ENCODE measurements around the gene CYS1. TPM values are rescaled to one million over a fixed set of nuclear protein-coding genes. Genes with fewer than 3 reads are reported as not detected.

The CYS1 gene
- total and polyA plus RNA-seq, 2 donors (not counting 3 experiments of a cell fraction or from before 2014, with no cell fraction given) = not detected

DNA sequence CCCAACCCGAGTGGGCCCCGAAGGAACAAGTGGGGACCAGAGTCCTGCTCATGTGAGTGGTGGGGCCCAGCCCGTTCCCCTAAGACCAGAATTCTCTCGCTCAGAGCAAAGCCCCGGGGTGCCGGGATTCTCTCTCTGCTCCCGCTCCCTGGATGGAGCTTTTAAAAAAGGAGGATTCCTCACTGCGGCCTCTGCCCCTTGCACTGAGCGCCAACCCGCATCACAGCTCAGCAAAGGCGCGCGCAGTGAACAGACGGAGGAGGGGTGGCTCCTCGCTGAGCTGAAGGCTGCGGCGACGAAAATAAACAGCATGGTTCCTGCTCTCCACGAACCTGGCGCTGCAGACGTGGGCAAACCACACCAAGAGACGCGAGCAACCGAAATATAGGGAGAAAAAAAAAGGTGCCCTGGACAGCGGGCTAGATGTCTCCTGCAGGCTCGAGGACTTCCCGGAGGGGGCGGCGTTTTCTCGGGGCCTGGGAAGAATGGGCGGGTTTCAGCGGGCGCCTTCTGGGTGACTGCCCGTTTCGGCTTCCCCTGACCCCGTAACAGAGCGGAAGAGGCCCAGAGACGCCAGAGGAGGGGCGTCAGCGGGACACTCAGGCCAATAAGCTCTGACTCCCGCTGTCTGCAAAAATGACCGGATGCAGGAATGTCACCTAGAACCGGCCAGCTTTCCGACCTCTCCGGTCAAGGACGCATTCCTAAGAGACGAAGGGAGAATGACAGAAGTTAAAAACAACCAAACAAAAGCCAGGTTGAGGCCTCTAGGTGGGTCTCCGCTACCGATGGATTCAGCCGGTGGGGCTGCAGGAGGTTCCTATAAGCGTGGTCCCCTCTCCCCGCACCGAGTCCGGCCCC is 37.7 kb downstream of the CYS1 start:
- FAIRE-seq = peak; percentile 88
- Histone ChIP-seq H2AFZ (ENCODE audit: low read depth, low read length) (peak overlapping the region; percentile 87), H3K9me3 (replicated peaks; ENCODE audit: control insufficient read depth, insufficient read depth, low read length) (no peaks in the 10 kb centered on the region), H3K27ac (ENCODE audit: insufficient read depth, low read depth, low read length) (peak overlapping the region; percentile 74), H3K36me3 (ENCODE audit: control insufficient read depth in 2 of 2, extremely low read depth in 1 of 2, insufficient read depth in 2 of 2, low read length in 2 of 2) (peaks cover 0 to 3% of the 10 kb centered on the region in 2 experiments), H3K9me1 (replicated peaks; ENCODE audit: control insufficient read depth, extremely low read depth, insufficient read depth, low read length) (no peaks in the 10 kb centered on the region), H4K20me1 (replicated peaks; ENCODE audit: control insufficient read depth, extremely low read depth, insufficient read depth, low read length) (no peaks in the 10 kb centered on the region), H3K4me1 (ENCODE audit: control insufficient read depth, extremely low read depth, insufficient read depth, low read length) (peaks cover 9% of the 10 kb centered on the region), H3K9ac (replicated peaks; ENCODE audit: extremely low read depth, insufficient read depth, low read length) (peak overlapping the region; percentile 58), H3K27me3 (ENCODE audit: control insufficient read depth in 2 of 2, insufficient read depth in 2 of 2, low read length in 2 of 2) (no peaks in the 10 kb centered on the region), H3K4me2 (ENCODE audit: insufficient read depth, low read length) (peak overlapping the region; percentile 63), H3K4me3 (replicated peaks in 1 of 3; ENCODE audit: insufficient read depth in 1 of 3, low read depth in 1 of 3, low read length in 3 of 3) (peak overlapping the region in 2 of 3 experiments; percentile 39 to 61), H3K79me2 (ENCODE audit: control insufficient read depth, insufficient read depth, low read length) (no peaks in the 10 kb centered on the region)
- intact Hi-C loops (cut with micrococcal nuclease) (loop anchor here (10.0 kb wide), 1 partner anchor 408 kb away; the partner anchor contains the start of gene YWHAQ), dilution Hi-C loops (cut with MboI; ENCODE audit: extremely low pct_ligation_motif_present, low sequenced_read_pairs) (loop anchor here (10.0 kb wide), 1 partner anchor 238 kb away; no protein-coding TSS in a partner anchor)
- TF ChIP-seq POLR2AphosphoS5 (IDR thresholded peaks at IDR 0.05; ENCODE audit: insufficient read depth, low read depth, low read length) (no peak), JUN (IDR thresholded peaks at IDR 0.05; ENCODE audit: borderline replicate concordance, insufficient read depth, insufficient read length, low read depth) (no peak), POLR2A (IDR thresholded peaks at IDR 0.05; ENCODE audit: low read depth, low read length) (no peak), MYC (IDR thresholded peaks at IDR 0.05; ENCODE audit: low read depth, low read length) (no peak)
- TF ChIP-seq, protein P1, sequence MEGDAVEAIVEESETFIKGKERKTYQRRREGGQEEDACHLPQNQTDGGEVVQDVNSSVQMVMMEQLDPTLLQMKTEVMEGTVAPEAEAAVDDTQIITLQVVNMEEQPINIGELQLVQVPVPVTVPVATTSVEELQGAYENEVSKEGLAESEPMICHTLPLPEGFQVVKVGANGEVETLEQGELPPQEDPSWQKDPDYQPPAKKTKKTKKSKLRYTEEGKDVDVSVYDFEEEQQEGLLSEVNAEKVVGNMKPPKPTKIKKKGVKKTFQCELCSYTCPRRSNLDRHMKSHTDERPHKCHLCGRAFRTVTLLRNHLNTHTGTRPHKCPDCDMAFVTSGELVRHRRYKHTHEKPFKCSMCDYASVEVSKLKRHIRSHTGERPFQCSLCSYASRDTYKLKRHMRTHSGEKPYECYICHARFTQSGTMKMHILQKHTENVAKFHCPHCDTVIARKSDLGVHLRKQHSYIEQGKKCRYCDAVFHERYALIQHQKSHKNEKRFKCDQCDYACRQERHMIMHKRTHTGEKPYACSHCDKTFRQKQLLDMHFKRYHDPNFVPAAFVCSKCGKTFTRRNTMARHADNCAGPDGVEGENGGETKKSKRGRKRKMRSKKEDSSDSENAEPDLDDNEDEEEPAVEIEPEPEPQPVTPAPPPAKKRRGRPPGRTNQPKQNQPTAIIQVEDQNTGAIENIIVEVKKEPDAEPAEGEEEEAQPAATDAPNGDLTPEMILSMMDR (IDR thresholded peaks at IDR 0.05; ENCODE audit: extremely low read depth in 1 of 2, insufficient read depth in 1 of 2, low read depth in 1 of 2, low read length in 2 of 2) = peak in 1 of 2 donors; percentile 8
- CTCF ChIA-PET = interaction anchor here (0.9 to 17.6 kb wide), 7 partner anchors 50 to 393 kb away, joined by 3 to 340 read pairs (median 5); no protein-coding TSS in a partner anchor
- TSS peak; percentile 40 for BruUV-seq (replicated peaks)
- POLR2A ChIA-PET = interaction anchor here (0.9 kb wide), 1 partner anchor 58 kb away, joined by 3 read pairs; no protein-coding TSS in a partner anchor
- peak; percentile 82 for DNase-seq (ENCODE audit: low read depth, low spot score)

Data from endothelial cell of umbilical vein (primary cell).